ENCODE results near the gene CYSTM1.

GRCh38 chr5:140175367-140176030, 511 bp downstream of the CYSTM1 start:
- no peak for TF ChIP-seq CTCF (IDR thresholded peaks at IDR 0.05; ENCODE audit: low read length)
- TF ChIP-seq EZH2 (IDR thresholded peaks at IDR 0.05; ENCODE audit: borderline replicate concordance, low read length), result no peak

Measured in OCI-LY1 (cell line).